HepG2 (cell line): Measurements from ENCODE around the gene CDKN3. TPM values are rescaled to one million over a fixed set of nuclear protein-coding genes. Genes with fewer than 3 reads are reported as not detected.

Experiments used
- FOXA1 ChIP-seq, 2 experiments: fragments of 450-650 bp in 1 of 2; sonication (generic) in 1 of 2; formaldehyde crosslinking in 1 of 2; IDR thresholded peaks; 2 replicates each; pipeline versions ENCODE4 v1.4.0 to v1.6.1; 2016 to 2020; ENCODE audit warnings: missing genetic modification reagents in 1 of 2
- FOXO1 ChIP-seq: sonication (generic); formaldehyde crosslinking; IDR thresholded peaks from 2 replicates; pipeline ENCODE4 v1.4.0; 2020; ENCODE audit warnings: missing genetic modification reagents
- HOXA3 ChIP-seq: sonication (generic); formaldehyde crosslinking; IDR thresholded peaks from 2 replicates; pipeline ENCODE4 v1.5.0; 2020; ENCODE audit warnings: missing genetic modification reagents
- IRF2 ChIP-seq: IDR thresholded peaks from 2 replicates; pipeline ENCODE4 v1.6.1; 2018; ENCODE audit warnings: missing genetic modification reagents, missing compliant biosample characterization
- LCORL ChIP-seq, 2 experiments: fragments of 450-650 bp in 1 of 2; sonication (generic) in 1 of 2; formaldehyde crosslinking in 1 of 2; IDR thresholded peaks; 2 replicates each; pipeline versions ENCODE4 v1.5.0 to v1.6.1; 2017 to 2020; ENCODE audit warnings: antibody characterized with exemption in 1 of 2, missing genetic modification reagents in 1 of 2
- MED8 ChIP-seq: sonication (generic); formaldehyde crosslinking; IDR thresholded peaks from 2 replicates; pipeline ENCODE4 v1.8.1; 2023; ENCODE audit warnings: mild to moderate bottlenecking, missing genetic modification reagents; ENCODE audit not compliant: insufficient replicate concordance
- MEIS2 ChIP-seq: sonication (generic); formaldehyde crosslinking; IDR thresholded peaks from 2 replicates; pipeline ENCODE4 v1.9.0; 2021; ENCODE audit warnings: mild to moderate bottlenecking, missing genetic modification reagents
- MIER2 ChIP-seq: IDR thresholded peaks from 2 replicates; pipeline ENCODE4 v1.6.1; 2016; ENCODE audit warnings: missing biosample characterization, missing genetic modification reagents
- NFYC ChIP-seq: IDR thresholded peaks from 2 replicates; pipeline ENCODE4 v1.6.1; 2016; ENCODE audit warnings: missing genetic modification reagents, missing compliant biosample characterization
- NR2F6 ChIP-seq, 2 experiments: IDR thresholded peaks; 2 replicates each; pipeline ENCODE4 v1.6.1; 2016; ENCODE audit warnings: antibody characterized with exemption in 1 of 2, mild to moderate bottlenecking in 1 of 2
- POGZ ChIP-seq: sonication (generic); formaldehyde crosslinking; IDR thresholded peaks from 2 replicates; pipeline ENCODE4 v1.4.0; 2020; ENCODE audit warnings: mild to moderate bottlenecking, missing genetic modification reagents
- PPARG ChIP-seq: conservative IDR thresholded peaks from 2 replicates; pipeline ENCODE4 v1.6.1; 2016; ENCODE audit warnings: missing biosample characterization, missing genetic modification reagents
- TGIF2 ChIP-seq: IDR thresholded peaks from 2 replicates; pipeline ENCODE4 v1.6.1; 2016; ENCODE audit warnings: control low read depth, missing compliant biosample characterization
- UBTF ChIP-seq: sonication (generic); formaldehyde crosslinking; IDR thresholded peaks from 2 replicates; pipeline ENCODE4 v1.4.0; 2020; ENCODE audit warnings: mild to moderate bottlenecking, missing genetic modification reagents
- XRCC5 ChIP-seq: fragments of 200-400 bp; formaldehyde crosslinking; optimal IDR thresholded peaks from 2 replicates; pipeline ENCODE3; 2017; ENCODE audit warnings: mild to moderate bottlenecking, low read length
- ZBTB26 ChIP-seq: IDR thresholded peaks from 2 replicates; pipeline ENCODE4 v1.6.1; 2016; ENCODE audit warnings: missing compliant biosample characterization, missing genetic modification reagents, borderline replicate concordance
- ZNF558 ChIP-seq: sonication (generic); formaldehyde crosslinking; IDR thresholded peaks from 2 replicates; pipeline ENCODE4 v1.9.0; 2022; ENCODE audit warnings: mild to moderate bottlenecking, missing genetic modification reagents, borderline replicate concordance
- ZNF644 ChIP-seq: IDR thresholded peaks from 2 replicates; pipeline ENCODE4 v1.6.1; 2016; ENCODE audit warnings: low read depth
- ZNF747 ChIP-seq: sonication (generic); formaldehyde crosslinking; IDR thresholded peaks from 2 replicates; pipeline ENCODE4 v1.8.1; 2023; ENCODE audit warnings: missing genetic modification reagents, mild to moderate bottlenecking, borderline replicate concordance
- ZNF841 ChIP-seq: sonication (generic); formaldehyde crosslinking; IDR thresholded peaks from 2 replicates; pipeline ENCODE4 v1.8.1; 2023; ENCODE audit warnings: missing genetic modification reagents, borderline replicate concordance
- ZSCAN21 ChIP-seq: sonication (generic); formaldehyde crosslinking; IDR thresholded peaks from 2 replicates; pipeline ENCODE4 v1.8.0; 2022; ENCODE audit warnings: mild to moderate bottlenecking, missing genetic modification reagents, moderate library complexity, borderline replicate concordance
- ZZZ3 ChIP-seq: sonication (generic); formaldehyde crosslinking; IDR thresholded peaks from 2 replicates; pipeline ENCODE4 v1.4.0; 2020; ENCODE audit warnings: missing genetic modification reagents, mild to moderate bottlenecking, borderline replicate concordance
- polyA plus RNA-seq, 8 experiments: library from polyadenylated mRNA; depleted of rRNA in 3 of 8; stranded (reverse) in 7 of 8; unstranded in 1 of 8; fragments of >200 nt; fragmentation: Illumina TruSeq in 4 of 8; extraction: Trizol in 4 of 8; gene quantifications; 2 replicates each; pipeline versions ENCODE4 v1.2.1 to v1.2.3, GENCODE V29; 2011 to 2016; ENCODE audit warnings: low read depth in 4 of 8, missing spikeins in 1 of 8, mixed read lengths in 1 of 8; ENCODE audit not compliant: insufficient read depth in 1 of 8
- total RNA-seq, 5 experiments: library from RNA; depleted of rRNA; stranded (reverse); fragments of >200 nt; fragmentation: Illumina TruSeq; extraction: Trizol; gene quantifications; 2 replicates each; pipeline ENCODE4 v1.2.3, GENCODE V29; 2016; ENCODE audit warnings: low read depth in 1 of 5
- TF ChIP-seq, protein P1 (sequence below): sonication (generic); formaldehyde crosslinking; IDR thresholded peaks from 2 replicates; pipeline ENCODE4 v1.4.0; 2020; ENCODE audit warnings: missing genetic modification reagents

The CDKN3 gene
- total and polyA plus RNA-seq, 2 of the 13 experiments (the other 11 are each of a cell fraction or from before 2014, with no cell fraction given), result 63.0 to 88.9 TPM

GRCh38 chr14:54360667-54361066 lies 36.1 kb upstream of the CDKN3 start (continued):
- TF ChIP-seq ZNF747 (CRISPR knock-in tag) (0 out of 2 replicates have a peak, but pooled peaks have one; percentile 39), MEIS2 (CRISPR knock-in tag) (peak; percentile 86), NFYC (CRISPR knock-in tag) (no peak), UBTF (CRISPR knock-in tag) (0 out of 2 replicates have a peak, but pooled peaks have one; percentile 20), FOXA1 (IDR thresholded peaks at IDR 0.05) (no peak), FOXA1 (CRISPR knock-in tag; IDR thresholded peaks at IDR 0.05) (peak; percentile 92), XRCC5 (peak; percentile 45), NR2F6 (IDR thresholded peaks at IDR 0.05) (0 out of 2 replicates have a peak, but pooled peaks have one; percentile 22), NR2F6 (CRISPR knock-in tag; IDR thresholded peaks at IDR 0.05) (peak; percentile 77; the same call in 1 of the 2 replicates), ZNF558 (CRISPR knock-in tag) (no peak), ZNF644 (CRISPR knock-in tag) (peak; percentile 96), MIER2 (CRISPR knock-in tag) (0 out of 2 replicates have a peak, but pooled peaks have one; percentile 38), ZBTB26 (no peak), HOXA3 (CRISPR knock-in tag) (peak; percentile 79), ZNF841 (CRISPR knock-in tag) (no peak), TGIF2 (CRISPR knock-in tag) (0 out of 2 replicates have a peak, but pooled peaks have one; percentile 10), ZSCAN21 (no peak), POGZ (peak; percentile 64), FOXO1 (CRISPR knock-in tag) (0 out of 2 replicates have a peak, but pooled peaks have one; percentile 49), ZZZ3 (no peak), PPARG (peak; percentile 64), IRF2 (0 out of 2 replicates have a peak, but pooled peaks have one; percentile 58), LCORL (IDR thresholded peaks at IDR 0.05) (no peak), LCORL (CRISPR knock-in tag; IDR thresholded peaks at IDR 0.05) (peak; percentile 61; the same call in 1 of the 2 replicates), MED8 (CRISPR knock-in tag) (no peak)
- TF ChIP-seq, protein P1, sequence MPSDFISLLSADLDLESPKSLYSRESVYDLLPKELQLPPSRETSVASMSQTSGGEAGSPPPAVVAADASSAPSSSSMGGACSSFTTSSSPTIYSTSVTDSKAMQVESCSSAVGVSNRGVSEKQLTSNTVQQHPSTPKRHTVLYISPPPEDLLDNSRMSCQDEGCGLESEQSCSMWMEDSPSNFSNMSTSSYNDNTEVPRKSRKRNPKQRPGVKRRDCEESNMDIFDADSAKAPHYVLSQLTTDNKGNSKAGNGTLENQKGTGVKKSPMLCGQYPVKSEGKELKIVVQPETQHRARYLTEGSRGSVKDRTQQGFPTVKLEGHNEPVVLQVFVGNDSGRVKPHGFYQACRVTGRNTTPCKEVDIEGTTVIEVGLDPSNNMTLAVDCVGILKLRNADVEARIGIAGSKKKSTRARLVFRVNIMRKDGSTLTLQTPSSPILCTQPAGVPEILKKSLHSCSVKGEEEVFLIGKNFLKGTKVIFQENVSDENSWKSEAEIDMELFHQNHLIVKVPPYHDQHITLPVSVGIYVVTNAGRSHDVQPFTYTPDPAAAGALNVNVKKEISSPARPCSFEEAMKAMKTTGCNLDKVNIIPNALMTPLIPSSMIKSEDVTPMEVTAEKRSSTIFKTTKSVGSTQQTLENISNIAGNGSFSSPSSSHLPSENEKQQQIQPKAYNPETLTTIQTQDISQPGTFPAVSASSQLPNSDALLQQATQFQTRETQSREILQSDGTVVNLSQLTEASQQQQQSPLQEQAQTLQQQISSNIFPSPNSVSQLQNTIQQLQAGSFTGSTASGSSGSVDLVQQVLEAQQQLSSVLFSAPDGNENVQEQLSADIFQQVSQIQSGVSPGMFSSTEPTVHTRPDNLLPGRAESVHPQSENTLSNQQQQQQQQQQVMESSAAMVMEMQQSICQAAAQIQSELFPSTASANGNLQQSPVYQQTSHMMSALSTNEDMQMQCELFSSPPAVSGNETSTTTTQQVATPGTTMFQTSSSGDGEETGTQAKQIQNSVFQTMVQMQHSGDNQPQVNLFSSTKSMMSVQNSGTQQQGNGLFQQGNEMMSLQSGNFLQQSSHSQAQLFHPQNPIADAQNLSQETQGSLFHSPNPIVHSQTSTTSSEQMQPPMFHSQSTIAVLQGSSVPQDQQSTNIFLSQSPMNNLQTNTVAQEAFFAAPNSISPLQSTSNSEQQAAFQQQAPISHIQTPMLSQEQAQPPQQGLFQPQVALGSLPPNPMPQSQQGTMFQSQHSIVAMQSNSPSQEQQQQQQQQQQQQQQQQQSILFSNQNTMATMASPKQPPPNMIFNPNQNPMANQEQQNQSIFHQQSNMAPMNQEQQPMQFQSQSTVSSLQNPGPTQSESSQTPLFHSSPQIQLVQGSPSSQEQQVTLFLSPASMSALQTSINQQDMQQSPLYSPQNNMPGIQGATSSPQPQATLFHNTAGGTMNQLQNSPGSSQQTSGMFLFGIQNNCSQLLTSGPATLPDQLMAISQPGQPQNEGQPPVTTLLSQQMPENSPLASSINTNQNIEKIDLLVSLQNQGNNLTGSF (CRISPR knock-in tag), result no peak
